Peyer's patch (tissue), 4 donors: ENCODE measurements around the gene DERL3.

Experiments
- POLR2A ChIP-seq, 2 donors: fragments of 450-650 bp; IDR thresholded peaks; one replicate each; pipeline ENCODE4 v1.5.1; 2017; ENCODE audit warnings: antibody characterized with exemption in 2 of 2, mild to moderate bottlenecking in 2 of 2, moderate library complexity in 2 of 2
- TF ChIP-seq, protein P1 (sequence below), 6 experiments: fragments of 450-650 bp in 4 of 6; fragments of 200-600 bp in 2 of 6; sonication (generic) in 1 of 6; IDR thresholded peaks; one replicate each; pipeline ENCODE4 v1.5.1; 2017 to 2019; ENCODE audit warnings: antibody characterized with exemption in 6 of 6, mild to moderate bottlenecking in 3 of 6, moderate library complexity in 1 of 6

DNA sequence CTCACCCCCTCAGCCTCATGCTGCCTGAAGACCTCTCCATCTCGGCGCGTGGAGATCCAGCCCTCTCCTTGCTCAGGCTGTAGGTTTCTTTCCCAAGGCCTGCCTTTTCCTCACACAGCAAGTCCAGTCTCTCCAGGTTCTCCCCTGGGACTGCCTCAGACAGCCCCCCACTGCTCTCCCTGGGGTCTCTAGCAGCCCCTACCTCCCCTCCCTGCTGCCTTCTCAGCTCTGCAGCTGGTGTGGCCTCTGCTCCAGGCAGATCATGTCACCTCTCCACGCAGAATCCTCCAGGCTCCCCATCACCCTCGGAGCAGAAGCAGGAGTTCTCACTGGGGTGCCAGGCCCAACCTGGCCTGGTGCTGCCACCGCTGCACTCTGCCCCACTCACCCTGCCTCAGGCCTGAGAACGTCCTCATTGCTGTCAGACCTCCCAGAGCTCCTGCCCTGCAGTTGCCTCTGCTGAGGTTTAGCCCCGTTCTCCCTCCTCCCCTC, 36.9 kb downstream of the DERL3 start:
- TF ChIP-seq, protein P1, sequence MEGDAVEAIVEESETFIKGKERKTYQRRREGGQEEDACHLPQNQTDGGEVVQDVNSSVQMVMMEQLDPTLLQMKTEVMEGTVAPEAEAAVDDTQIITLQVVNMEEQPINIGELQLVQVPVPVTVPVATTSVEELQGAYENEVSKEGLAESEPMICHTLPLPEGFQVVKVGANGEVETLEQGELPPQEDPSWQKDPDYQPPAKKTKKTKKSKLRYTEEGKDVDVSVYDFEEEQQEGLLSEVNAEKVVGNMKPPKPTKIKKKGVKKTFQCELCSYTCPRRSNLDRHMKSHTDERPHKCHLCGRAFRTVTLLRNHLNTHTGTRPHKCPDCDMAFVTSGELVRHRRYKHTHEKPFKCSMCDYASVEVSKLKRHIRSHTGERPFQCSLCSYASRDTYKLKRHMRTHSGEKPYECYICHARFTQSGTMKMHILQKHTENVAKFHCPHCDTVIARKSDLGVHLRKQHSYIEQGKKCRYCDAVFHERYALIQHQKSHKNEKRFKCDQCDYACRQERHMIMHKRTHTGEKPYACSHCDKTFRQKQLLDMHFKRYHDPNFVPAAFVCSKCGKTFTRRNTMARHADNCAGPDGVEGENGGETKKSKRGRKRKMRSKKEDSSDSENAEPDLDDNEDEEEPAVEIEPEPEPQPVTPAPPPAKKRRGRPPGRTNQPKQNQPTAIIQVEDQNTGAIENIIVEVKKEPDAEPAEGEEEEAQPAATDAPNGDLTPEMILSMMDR (IDR thresholded peaks at IDR 0.05), result no peak
- no peak for TF ChIP-seq POLR2A (IDR thresholded peaks at IDR 0.05)
